Astrocyte (in vitro differentiated cells and primary cell): ENCODE data around the gene SPRED2. TPM values are rescaled to one million over a fixed set of nuclear protein-coding genes. Genes with fewer than 3 reads are reported as not detected.

Source experiments
- DNase-seq: peaks from one replicate; pipeline ENCODE4 v3.0.0-alpha.2; 2010; ENCODE audit warnings: low read depth
- FAIRE-seq: peaks from 2 replicates; lab custom pipeline; 2011; peaks lifted over from hg19 to GRCh38; lab: Jason Lieb, UNC
- H2AFZ ChIP-seq: 2 replicates; pipeline ENCODE4 v1.6.0; 2012; ENCODE audit warnings: low read depth, low read length, inconsistent platforms
- H3K27ac ChIP-seq: 2 replicates; pipeline ENCODE4 v1.5.1; 2011; ENCODE audit warnings: low read depth, low read length, inconsistent platforms
- H3K27me3 ChIP-seq: 2 replicates; pipeline ENCODE4 v1.6.0; 2011; ENCODE audit warnings: low read length, inconsistent platforms; ENCODE audit not compliant: insufficient read depth
- H3K36me3 ChIP-seq: 2 replicates; pipeline ENCODE4 v1.5.1; 2011; ENCODE audit warnings: low read length, inconsistent platforms; ENCODE audit not compliant: insufficient read depth
- H3K4me1 ChIP-seq: 2 replicates; pipeline ENCODE4 v1.5.1; 2011; ENCODE audit warnings: low read length, inconsistent platforms; ENCODE audit not compliant: insufficient read depth
- H3K4me2 ChIP-seq: 2 replicates; pipeline ENCODE4 v1.6.0; 2012; ENCODE audit warnings: low read length, inconsistent platforms
- H3K4me3 ChIP-seq: 2 replicates; pipeline ENCODE4 v1.5.1; 2011; ENCODE audit warnings: low read depth, mild to moderate bottlenecking, low read length, inconsistent platforms; ENCODE audit not compliant: insufficient read depth
- H3K79me2 ChIP-seq: 2 replicates; pipeline ENCODE4 v1.6.0; 2012; ENCODE audit warnings: mild to moderate bottlenecking, low read length, inconsistent platforms; ENCODE audit not compliant: insufficient read depth
- H3K9ac ChIP-seq: 2 replicates; pipeline ENCODE4 v1.6.0; 2012; ENCODE audit warnings: mild to moderate bottlenecking, low read length, inconsistent platforms
- H3K9me3 ChIP-seq: 2 replicates; pipeline ENCODE4 v1.5.1; 2012; ENCODE audit warnings: low read depth, mild to moderate bottlenecking, low read length, inconsistent platforms; ENCODE audit not compliant: insufficient read depth
- H4K20me1 ChIP-seq: 2 replicates; pipeline ENCODE4 v1.6.0; 2012; ENCODE audit warnings: low read length, inconsistent platforms; ENCODE audit not compliant: insufficient read depth
- H3K27ac Mint-ChIP-seq: one replicate; pipeline ENCODE4 v1.8.0; 2021; ENCODE audit warnings: mild to moderate bottlenecking, mixed read lengths; ENCODE audit not compliant: unreplicated experiment
- H3K27me3 Mint-ChIP-seq: one replicate; pipeline ENCODE4 v1.8.0; 2021; ENCODE audit warnings: low read depth, mixed read lengths; ENCODE audit not compliant: unreplicated experiment
- H3K36me3 Mint-ChIP-seq: one replicate; pipeline ENCODE4 v1.8.0; 2021; ENCODE audit warnings: low read depth, mixed read lengths; ENCODE audit not compliant: unreplicated experiment
- H3K4me1 Mint-ChIP-seq: one replicate; pipeline ENCODE4 v1.8.0; 2021; ENCODE audit warnings: low read depth, mixed read lengths; ENCODE audit not compliant: unreplicated experiment
- H3K4me3 Mint-ChIP-seq: one replicate; pipeline ENCODE4 v1.8.0; 2021; ENCODE audit warnings: mild to moderate bottlenecking, moderate library complexity, mixed read lengths; ENCODE audit not compliant: unreplicated experiment
- H3K9me3 Mint-ChIP-seq: one replicate; pipeline ENCODE4 v1.8.0; 2021; ENCODE audit warnings: mild to moderate bottlenecking, mixed read lengths; ENCODE audit not compliant: unreplicated experiment
- EZH2 ChIP-seq: IDR thresholded peaks from 2 replicates; pipeline ENCODE4 v1.6.1; 2012; ENCODE audit warnings: mild to moderate bottlenecking, low read length, inconsistent platforms; ENCODE audit not compliant: insufficient read depth
- total RNA-seq: library from RNA; stranded (reverse); gene quantifications from 2 replicates; pipeline ENCODE4 v1.2.1, GENCODE V29; 2021
- TF ChIP-seq, protein P1 (sequence below): IDR thresholded peaks from 2 replicates; pipeline ENCODE4 v1.5.1; 2011; ENCODE audit warnings: low read depth, mild to moderate bottlenecking, inconsistent platforms, low read length, moderate library complexity; ENCODE audit not compliant: insufficient read depth

The SPRED2 gene
- total RNA-seq, 1 donor from 2014 or later = 47.3 TPM

DNA sequence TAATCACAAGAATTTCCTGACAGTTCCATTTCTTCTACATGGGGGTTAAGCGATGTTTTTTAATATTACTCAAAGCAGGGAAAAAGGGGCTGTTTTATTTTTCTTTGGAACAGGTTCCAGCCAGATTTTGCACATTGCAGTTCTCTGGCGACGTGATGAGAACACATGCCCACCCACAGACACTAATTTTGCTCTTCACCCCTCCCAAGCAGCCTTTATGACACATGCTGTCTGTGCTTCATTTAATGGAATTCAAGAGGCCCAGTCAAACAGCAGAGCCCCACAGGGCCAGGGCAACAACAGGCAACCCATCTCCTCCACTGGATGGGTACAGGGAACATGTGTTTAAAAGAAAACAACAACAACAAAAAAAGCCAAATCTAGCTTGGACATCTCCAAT lies 70.8 kb downstream of the SPRED2 start:
- Mint-ChIP-seq H3K27ac (peak overlapping the region; percentile 89), H3K27me3 (no peaks in the 10 kb centered on the region), H3K9me3 (no peaks in the 10 kb centered on the region), H3K4me3 (no peak overlapping the region), H3K4me1 (peaks cover 82% of the 10 kb centered on the region), H3K36me3 (no peaks in the 10 kb centered on the region)
- Histone ChIP-seq H3K4me3 (no peak overlapping the region), H3K27ac (peak overlapping the region; percentile 35), H2AFZ (no peak overlapping the region), H3K36me3 (no peaks in the 10 kb centered on the region), H3K9ac (peak overlapping the region; percentile 56), H3K4me1 (peaks cover 67% of the 10 kb centered on the region), H3K4me2 (peak overlapping the region; percentile 64), H3K79me2 (peaks cover 90% of the 10 kb centered on the region), H3K27me3 (no peaks in the 10 kb centered on the region), H3K9me3 (no peaks in the 10 kb centered on the region), H4K20me1 (peaks cover 22% of the 10 kb centered on the region)
- FAIRE-seq (no peak), DNase-seq (peak; percentile 58)
- TF ChIP-seq EZH2 = no peak
- TF ChIP-seq, protein P1, sequence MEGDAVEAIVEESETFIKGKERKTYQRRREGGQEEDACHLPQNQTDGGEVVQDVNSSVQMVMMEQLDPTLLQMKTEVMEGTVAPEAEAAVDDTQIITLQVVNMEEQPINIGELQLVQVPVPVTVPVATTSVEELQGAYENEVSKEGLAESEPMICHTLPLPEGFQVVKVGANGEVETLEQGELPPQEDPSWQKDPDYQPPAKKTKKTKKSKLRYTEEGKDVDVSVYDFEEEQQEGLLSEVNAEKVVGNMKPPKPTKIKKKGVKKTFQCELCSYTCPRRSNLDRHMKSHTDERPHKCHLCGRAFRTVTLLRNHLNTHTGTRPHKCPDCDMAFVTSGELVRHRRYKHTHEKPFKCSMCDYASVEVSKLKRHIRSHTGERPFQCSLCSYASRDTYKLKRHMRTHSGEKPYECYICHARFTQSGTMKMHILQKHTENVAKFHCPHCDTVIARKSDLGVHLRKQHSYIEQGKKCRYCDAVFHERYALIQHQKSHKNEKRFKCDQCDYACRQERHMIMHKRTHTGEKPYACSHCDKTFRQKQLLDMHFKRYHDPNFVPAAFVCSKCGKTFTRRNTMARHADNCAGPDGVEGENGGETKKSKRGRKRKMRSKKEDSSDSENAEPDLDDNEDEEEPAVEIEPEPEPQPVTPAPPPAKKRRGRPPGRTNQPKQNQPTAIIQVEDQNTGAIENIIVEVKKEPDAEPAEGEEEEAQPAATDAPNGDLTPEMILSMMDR = no peak

DNA sequence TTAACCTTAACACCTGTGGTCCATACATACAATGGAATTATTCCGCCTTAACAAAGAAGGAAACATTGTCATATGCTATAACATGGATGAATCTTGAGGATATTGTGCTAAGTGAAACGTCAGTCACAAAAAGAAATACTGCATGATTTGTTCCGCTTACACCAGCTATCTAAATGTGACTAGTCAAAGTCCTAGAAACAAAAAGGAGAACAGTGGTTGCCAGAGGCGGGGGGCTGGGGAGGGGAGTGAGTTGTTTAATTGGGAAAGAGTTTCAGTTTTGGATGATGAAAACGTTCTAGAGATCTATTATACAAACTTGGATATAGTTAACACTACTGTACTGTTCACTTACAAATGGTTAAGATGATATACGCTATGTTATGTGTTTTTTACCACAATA lies 72.0 kb downstream of the SPRED2 start:
- H3K36me3 ChIP-seq = no peaks in the 10 kb centered on the region
- peaks cover 91% of the 10 kb centered on the region for H3K79me2 ChIP-seq
- no peak overlapping the region for H3K4me2 ChIP-seq
- H2AFZ ChIP-seq = no peak overlapping the region
- H4K20me1 ChIP-seq = peaks cover 23% of the 10 kb centered on the region
- H3K27ac ChIP-seq = peak overlapping the region; percentile 87
- H3K4me1 Mint-ChIP-seq = peaks cover 84% of the 10 kb centered on the region
- no peak overlapping the region for H3K9ac ChIP-seq
- H3K27me3 ChIP-seq = no peaks in the 10 kb centered on the region
- no peaks in the 10 kb centered on the region for H3K9me3 Mint-ChIP-seq
- no peak overlapping the region for H3K4me3 Mint-ChIP-seq
- FAIRE-seq = no peak
- no peaks in the 10 kb centered on the region for H3K9me3 ChIP-seq
- TF ChIP-seq, protein P1 = no peak
- TF ChIP-seq EZH2 = no peak
- peaks cover 58% of the 10 kb centered on the region for H3K4me1 ChIP-seq
- peak overlapping the region; percentile 91 for H3K27ac Mint-ChIP-seq
- H3K36me3 Mint-ChIP-seq = peaks cover 4% of the 10 kb centered on the region
- DNase-seq = no peak
- H3K27me3 Mint-ChIP-seq = no peaks in the 10 kb centered on the region
- no peak overlapping the region for H3K4me3 ChIP-seq

DNA sequence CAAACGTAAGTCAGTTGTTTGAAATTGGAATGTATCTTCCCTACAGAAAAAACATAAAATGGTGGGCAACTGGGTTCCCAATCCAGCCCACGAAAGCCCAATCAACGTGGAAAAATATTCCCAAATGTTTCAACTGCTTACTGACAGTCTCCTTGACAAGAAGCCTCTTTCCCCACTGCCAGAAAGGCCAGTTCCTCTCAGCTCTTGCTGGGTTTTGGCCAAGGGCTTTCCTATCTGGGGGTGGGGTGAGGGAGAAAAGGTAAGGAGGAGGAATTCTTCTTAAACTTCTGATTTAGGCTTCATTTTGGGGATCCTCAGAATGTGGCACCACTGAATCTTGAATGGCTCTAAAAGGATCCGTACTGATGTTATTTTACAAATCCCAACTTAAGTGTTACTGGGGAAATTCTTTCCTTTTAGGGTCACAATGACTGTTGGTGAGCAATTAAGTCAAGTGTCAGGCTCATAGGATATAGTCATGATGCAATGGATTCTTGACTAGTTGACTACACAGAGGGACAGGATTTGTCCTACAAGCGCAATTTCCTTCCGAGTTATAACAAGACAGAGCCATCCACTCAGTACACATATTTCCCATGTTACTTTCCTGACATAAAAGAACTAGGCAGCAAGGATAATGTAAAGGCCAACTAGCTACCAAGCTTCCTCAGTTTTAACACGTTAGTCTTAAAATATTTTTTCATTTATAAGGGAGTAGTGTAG lies 73.6 kb downstream of the SPRED2 start:
- Histone ChIP-seq H3K27ac (peak overlapping the region; percentile 87), H4K20me1 (peaks cover 32% of the 10 kb centered on the region), H3K4me3 (peak overlapping the region; percentile 7), H3K27me3 (no peaks in the 10 kb centered on the region), H3K36me3 (no peaks in the 10 kb centered on the region), H3K4me1 (peaks cover 54% of the 10 kb centered on the region), H3K9ac (peak overlapping the region; percentile 53), H3K79me2 (peaks cover 91% of the 10 kb centered on the region), H3K9me3 (no peaks in the 10 kb centered on the region), H3K4me2 (peak overlapping the region; percentile 75), H2AFZ (no peak overlapping the region)
- no peaks in the 10 kb centered on the region for H3K9me3 Mint-ChIP-seq
- H3K36me3 Mint-ChIP-seq = peaks cover 4% of the 10 kb centered on the region
- no peak for TF ChIP-seq EZH2
- TF ChIP-seq, protein P1 = no peak
- peak; percentile 81 for DNase-seq
- peak; percentile 5 for FAIRE-seq
- no peaks in the 10 kb centered on the region for H3K27me3 Mint-ChIP-seq
- peaks cover 85% of the 10 kb centered on the region for H3K4me1 Mint-ChIP-seq
- H3K4me3 Mint-ChIP-seq = no peak overlapping the region
- H3K27ac Mint-ChIP-seq = peak overlapping the region; percentile 85
